D341Med (cell line): ENCODE data around the gene ATCAY.
"Not testable (repeated sequence)": the region's sequence is repeated elsewhere in the genome, so short reads cannot be mapped to it uniquely, and the experiment has no call there.

Source experiments
- DNase-seq: peaks from one replicate; pipeline ENCODE4 v3.0.0; 2012; ENCODE audit warnings: low spot score

ATCAY gene

DNA sequence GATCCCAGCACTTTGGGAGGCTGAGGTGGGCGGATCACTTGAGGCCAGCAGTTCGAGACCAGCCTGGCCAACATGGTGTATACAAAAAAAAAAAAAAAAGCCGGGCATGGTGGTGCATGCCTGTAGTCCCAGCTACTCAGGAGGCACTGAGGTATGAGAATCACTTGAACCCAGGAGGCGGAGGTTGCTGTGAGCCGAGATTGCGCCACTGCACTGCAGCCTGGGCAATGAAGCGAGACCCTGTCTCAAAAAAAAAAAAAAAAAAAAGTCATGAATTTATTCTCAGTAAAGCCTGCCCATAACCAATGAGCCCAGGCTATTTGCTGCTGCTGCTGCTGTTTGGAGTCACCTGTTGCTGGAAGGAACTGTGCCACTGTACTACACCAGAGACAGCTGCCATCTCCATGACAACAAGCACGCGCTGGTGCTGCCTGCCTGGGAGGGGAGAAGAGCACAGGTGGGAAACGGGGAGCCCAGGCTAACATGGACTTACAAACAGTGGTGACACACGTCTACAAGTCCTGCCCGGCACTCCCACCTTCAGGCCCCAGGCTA lies 23.0 kb upstream of the ATCAY start:
- DNase-seq, result no peak

DNA sequence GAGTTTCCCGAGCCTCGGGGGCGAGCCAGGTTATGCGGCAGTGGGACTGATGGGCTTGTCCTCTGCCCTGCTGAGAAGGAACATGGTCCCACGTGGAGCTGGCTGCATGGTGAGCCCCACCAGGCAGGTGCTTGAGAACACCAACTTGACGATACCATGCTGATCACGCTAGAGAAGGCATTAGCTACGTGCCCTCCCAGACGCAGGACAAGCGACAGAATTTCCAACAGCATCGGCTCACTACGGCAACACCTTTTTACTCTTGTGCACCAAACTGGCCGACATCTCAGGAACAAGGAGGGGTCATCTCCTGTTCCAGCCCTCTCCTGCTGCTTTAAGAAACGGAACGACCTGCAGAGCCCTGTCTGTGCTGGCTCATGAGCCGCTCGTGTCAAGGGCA lies 20.0 kb upstream of the ATCAY start:
- DNase-seq, result no peak

DNA sequence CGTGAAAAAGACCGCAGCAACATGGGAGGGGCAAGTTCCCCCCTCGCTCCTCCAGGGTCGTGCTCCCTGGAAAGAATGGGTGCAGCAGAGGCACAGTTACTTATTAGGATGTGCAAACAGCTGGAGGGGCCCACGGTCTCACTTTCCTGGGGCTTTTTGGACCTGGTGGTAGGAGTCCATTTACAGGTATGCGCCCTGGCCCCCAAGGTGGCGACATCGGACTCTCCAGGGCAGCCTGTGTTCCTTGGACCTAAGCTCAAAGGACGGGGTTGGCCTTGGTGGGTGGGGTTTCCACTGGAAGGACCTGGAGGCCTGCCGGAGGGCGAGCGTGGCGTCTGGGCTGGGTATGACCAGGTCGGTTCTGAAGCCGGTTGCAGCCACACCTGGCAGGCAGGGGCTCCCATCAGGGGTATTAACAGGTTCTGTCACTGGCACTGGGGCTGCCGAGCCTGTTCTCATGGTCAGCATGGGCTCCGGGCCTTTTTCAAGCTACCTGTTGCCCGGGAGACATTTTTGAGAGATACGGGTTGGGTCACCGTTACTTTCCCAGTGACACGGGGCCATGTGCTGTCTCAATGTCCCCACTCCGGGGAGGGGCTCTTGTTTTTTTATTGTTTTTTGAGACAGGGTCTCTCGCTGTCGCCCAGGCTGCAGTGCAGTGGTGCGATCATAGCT lies 17.5 kb upstream of the ATCAY start:
- no peak for DNase-seq

DNA sequence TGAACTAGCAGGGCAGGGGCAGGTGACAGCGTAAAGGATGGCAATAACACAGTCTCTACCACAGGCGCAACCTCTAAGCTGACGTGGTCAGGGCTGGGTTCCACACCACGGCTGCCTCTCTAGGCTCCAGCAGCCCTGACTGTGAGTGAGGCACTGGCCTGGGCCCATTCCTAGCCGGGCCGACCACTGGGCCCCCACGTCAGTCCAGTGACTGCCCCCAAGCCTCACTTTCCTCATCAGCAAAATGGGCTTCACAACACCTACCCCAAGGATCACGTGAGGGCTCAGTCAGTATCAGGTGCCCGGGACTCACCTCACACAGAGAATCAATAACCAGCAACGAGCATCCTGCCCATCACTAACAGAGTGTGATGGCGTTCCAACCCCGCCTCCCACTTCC lies 16.8 kb upstream of the ATCAY start:
- no peak for DNase-seq

DNA sequence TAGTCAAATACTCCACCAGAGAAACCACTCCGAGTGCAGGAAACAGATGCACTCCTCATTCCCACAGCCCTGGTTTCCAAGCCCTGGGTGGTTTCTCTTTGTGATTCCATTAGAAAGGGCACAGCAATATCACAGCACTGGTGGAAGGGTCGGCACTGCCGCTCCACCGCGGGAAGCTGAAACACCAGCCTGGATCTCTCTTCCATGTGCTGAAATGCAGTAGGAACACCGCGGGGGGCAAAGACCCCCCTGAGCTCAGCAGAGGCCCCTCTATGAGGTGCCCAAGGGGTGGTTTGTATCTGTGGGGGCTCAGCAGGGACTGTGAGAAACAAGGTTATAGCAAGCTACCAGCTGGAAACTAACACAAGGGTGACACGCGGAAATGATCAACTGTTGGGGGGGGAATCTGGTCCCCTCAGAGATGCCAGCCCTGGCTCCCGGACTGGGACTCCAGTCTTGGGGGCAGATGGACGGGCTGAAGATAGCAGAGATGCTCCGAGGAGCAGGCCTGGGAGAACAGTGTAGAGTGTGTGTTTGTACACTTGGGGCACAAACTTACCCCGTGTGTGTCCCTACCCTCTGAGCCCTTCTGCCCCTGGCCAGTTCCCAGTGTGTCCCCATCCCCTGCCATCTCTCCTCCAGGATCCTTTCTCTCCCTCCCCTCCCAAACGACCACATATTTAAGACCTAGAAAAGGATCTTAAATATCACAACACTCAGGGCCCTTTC lies 13.4 kb upstream of the ATCAY start:
- DNase-seq, result no peak

DNA sequence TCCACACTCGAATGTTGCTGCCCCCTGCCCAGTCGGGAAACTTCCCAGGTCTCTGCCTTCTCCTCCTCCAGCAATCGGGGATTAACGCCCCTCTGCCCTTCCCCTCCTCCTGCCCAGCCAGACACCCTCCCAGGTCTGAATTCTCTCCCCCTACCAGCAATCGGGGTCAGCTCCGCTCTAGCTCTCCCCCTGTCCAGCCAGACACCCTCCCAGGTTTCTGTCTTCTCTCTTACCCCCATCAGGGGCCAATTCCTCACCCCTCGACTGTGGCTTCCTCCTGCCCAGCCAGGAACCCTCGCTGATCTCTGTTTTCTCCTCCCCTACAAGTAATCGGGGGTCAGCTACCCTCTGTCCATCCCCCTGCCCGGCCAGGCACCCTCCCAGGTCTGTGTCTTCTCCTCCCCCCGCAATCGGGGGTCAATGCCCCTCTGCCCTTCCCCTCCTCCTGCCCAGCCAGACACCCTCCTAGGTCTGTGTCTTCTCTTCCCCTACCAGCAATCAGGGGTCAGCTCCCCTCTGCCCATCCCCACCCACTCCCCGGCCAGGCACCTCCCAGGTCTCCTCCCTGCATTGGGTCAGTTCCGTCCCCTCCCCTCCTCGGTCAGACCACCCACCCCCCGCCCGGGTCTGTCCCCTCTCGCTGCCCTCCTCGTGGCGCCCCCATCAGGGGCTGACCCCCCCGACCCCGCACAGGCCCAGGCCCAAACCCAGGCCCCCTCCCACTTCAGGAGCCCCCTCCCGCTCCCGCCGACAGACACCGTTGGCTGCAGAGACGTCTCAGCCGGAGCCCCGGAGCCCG lies 12.3 kb upstream of the ATCAY start:
- no peak for DNase-seq

DNA sequence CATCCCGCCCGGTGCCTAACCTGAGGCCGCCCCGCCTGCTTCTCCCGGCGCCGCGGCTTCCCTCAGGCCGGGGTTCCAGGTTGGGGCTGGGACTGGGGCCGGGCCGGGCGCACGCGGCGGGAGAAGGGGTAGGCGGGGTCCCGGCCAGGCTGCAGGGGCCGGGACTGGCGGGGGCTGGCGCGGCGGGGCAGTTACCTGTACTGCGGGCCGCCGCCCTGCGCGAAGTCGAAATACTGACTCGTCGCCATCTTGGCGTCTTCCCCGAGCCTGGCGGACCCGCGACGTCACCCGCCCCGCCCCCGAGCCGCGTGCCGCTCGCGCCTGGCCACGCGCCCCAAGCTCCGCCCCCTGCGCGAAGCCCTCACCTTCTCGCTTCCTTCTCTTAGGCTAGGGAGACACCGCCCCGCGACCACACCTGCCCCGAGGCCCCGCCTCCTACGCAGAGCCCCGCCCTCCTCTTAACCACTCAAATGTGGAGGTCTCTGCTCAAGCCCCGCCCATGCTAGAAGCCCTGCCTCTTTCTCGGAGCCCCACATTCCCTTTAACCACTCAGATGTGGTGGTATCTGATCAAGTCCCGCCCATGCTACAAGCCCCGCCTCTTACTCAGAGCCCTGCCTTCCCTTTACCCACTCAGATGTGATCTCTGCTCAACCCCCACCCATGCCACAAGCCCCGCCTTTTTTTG lies 11.6 kb upstream of the ATCAY start, which contains the start of gene ZFR2:
ZFR2 (minus strand) TSS at position 269 of the 687 bp plus-strand sequence; CDS start at position 248, 21 bp downstream.
- peak; percentile 78 for DNase-seq

DNA sequence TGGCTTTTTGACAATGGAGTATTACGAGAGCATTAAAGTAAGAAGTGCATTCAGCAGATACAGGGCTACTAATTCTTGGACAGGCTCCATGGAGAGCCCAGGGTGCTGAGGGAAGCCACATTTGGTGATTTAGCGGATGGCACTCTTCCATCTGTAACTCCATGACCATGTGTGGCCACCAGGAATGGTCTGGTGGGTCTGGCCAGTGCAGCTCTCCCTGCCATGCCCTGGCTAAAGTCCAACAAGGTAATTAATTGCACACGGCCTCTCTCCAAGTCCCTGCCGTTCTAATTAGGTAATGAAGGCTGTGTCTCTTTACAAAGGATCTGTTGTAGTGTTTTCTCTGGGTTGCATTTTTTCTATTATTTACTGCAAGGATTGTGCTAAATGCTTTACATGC lies 7.3 kb upstream of the ATCAY start:
- DNase-seq, result no peak

DNA sequence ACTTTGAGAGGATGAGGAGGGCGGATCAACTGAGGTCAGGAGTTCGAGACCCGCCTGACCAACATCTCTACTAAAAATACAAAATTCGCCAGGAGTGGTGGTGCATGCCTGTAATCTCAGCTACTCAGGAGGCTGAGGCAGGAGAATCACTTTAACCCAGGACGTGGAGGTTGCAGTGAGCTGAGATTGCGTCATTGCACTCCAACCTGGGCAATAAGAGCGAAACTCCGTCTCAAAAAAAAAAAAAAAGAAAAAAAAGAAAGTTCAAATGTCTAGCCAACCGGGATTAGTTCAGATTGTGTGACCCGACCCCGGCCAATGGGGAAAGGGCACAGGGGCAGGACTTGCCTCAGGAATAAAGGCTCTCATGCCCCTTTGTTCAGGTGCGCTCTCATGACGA lies 5.8 kb upstream of the ATCAY start:
- not testable (repeated sequence) for DNase-seq

DNA sequence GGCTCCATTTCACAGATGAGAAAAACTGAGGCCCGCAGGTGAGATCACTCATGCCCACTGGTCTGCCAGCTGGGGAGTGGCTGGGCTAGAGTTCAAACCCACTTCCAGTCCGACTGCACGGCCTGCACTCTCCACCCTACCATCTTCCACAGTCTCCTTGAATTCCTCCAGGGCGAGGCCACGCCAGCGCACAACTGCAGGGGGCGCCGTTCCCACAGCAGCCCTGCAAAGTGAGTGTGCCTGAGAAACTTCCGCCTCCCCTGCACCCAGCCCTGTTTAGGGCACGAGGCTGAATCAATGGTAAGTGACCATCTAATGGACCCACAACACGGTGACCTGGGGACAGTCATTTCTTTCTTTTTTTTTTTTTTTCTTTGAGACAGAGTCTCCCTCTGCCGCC lies 829 bp upstream of the ATCAY start:
- DNase-seq, result peak; percentile 50

DNA sequence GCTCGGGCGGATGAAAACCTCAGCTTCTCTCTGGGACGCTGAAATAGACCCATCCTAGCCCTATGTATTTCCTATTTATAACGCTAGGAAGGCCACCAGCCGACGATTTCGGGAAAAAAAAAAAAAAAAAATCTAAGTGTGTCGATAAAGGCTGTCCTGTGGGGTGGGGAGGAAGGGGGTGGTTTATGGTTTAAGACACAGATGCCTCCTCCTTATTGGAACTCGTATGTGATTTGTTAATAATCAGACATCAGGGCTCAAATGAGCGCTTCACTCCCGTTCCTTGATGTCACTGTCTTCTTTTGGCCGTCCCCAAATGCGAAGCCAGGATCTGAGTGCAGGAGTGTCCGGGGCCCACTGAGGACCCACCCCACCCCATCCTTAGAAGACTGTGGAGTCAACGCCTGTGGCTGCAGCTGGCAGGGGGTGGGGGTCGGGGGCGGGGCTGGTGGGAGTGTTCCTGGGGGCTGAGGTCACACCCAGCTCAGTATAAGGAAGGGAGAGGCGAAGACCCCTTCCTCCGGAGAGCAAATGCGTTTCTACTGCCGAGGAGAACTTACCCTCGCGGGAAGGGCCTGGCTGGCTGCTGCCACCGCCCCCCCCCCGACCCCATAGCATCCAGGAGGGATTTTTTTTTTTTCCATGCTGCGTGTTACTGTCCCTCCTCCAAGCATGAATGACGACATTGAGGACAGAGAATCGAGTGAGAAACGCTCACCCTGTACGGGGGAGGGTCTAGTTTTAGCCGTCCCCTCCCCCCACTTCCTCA lies 971 bp downstream of the ATCAY start:
- DNase-seq, result peak; percentile 55

DNA sequence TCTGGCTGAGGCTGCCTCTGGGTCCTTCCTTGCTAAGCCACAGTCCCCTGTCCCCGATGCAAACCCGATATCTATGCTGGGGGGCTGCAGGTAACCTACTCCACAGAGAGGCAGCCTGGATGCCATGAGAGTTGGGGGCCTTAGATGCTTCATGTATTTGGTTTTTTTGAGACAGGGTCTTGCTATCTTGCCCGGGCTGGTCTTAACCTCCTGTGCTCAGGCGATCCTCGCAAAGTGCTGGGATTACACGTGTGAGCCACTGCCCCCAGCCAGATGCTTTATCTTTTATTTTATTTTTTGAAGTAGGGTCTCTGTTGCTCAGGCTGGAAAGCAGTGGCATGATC lies 1.5 kb downstream of the ATCAY start:
- DNase-seq, result no peak

DNA sequence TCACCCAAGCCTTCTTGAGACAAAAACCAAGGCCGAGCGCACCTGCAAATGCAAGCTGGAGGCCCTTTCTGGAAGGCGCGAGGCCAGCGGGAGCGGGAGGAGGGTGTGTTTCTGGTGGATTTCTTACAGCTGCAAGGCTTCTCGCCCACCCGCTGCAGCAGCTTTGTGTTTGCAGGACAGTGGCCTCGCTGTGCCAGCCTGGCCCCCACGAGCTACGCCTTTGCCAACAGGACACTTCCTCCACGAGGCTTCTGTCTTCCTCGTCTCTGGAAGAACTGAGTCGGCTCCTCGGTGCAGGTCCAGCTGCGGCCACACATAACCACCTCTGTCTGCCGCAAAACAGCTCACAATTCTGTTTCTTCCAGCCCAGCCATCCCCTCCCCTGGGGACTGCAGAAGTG lies 10.1 kb downstream of the ATCAY start:
- DNase-seq, result no peak

DNA sequence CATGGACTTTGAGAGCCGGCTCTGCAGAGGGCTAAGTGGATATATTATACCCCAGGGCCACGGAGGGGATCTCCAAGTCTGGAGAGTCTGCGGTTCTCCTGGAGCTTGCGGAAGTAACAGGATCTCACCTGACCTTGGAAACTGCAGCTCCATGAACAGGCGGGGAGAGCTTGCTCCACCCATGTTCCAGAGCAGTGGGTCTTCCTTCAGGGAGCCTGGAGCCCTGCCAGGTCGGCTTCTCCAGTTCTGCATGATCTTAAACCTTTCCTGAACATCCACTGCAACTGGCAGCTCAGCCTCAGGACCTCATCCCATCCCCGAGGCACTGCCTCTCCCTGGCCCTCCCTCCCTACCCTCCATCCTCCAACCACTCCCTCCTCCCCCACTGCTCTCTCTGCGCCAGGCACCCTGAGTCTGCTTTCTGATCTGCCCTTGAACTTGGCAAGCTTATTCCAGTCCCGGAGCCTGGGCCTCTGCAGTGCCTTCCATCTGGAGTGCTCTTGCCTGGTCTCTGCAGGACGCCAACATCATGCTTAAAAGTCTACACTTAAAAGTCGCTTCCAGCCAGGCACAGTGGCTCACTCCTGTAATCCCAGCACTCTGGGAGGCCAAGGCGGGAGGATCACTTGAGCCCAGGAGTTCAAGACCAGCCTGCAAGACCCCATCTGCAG lies 13.2 kb downstream of the ATCAY start:
- DNase-seq, result no peak

DNA sequence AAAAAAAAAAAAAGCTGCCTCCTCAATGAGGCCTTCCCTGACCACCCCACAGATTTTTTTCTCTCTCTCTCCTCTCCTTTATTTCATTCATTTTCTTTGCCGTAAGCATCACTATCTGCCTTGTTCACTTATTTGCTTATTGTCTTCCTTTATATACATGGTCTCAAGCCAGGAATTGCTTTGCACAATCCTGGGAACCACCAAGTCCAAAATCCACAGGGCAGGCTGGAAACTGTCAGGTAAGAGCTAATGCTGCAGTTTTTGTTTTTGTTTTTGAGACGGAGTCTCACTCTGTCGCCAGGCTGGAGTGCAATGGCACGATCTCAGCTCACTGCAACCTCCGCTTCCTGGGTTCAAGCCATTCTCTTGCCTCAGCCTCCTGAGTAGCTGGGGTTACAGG lies 14.5 kb downstream of the ATCAY start:
- not testable (repeated sequence) for DNase-seq

DNA sequence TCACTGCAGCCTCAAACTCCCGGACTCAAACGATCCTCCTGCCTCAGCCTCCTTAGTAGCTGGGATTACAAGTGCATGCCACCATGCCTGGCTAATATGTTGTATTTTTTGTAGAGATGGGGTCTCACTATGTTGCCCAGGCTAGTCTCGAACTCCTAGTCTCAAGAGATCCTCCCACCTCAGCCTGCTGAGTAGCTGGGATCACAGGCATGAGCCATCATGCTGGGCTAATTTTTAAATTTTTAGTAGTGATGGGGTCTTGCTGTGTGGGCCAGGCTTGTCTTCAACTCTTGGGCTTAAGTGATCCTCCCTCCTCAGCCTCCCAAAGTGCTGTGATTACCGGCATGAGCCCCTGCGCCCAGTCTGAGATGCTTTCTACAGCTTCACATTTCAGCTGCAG lies 15.3 kb downstream of the ATCAY start:
- DNase-seq, result no peak

DNA sequence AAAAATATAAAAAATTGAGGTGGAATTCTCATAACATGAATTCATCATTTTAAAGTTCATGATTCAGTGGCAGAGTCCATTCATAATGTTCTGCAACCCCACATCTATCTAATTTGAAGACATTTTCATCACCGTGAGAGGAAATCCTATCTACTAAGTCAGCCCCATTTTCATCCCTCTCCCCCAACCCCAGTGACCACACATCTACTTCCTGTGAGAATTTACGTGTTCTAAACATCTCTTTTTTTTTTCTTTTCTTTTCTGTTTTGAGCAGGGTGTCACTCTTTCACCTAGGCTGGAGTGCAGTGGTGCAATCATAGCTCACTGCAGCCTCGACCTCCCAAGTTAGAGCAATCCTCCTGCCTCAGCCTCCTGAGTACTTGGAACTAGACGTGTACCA lies 17.5 kb downstream of the ATCAY start:
- DNase-seq, result no peak

DNA sequence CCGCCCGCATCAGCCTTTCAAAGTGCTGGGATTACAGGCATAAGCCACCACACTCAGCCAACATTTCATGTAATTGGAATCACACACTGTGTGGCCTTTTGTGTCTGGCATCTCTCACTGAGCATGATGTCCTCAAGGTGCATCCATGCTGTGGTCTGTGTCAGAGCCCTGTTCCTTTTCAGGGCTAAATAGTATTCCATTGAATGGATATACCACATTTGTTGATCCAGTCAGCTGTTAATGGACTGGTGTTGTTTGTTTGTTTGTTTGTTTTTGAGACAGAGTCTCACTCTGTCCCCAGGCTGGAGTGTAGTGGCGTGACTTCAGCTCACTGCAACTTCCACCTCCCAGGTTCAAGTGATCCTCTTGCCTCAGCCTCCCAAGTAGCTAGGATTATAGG lies 17.9 kb downstream of the ATCAY start:
- no peak for DNase-seq

DNA sequence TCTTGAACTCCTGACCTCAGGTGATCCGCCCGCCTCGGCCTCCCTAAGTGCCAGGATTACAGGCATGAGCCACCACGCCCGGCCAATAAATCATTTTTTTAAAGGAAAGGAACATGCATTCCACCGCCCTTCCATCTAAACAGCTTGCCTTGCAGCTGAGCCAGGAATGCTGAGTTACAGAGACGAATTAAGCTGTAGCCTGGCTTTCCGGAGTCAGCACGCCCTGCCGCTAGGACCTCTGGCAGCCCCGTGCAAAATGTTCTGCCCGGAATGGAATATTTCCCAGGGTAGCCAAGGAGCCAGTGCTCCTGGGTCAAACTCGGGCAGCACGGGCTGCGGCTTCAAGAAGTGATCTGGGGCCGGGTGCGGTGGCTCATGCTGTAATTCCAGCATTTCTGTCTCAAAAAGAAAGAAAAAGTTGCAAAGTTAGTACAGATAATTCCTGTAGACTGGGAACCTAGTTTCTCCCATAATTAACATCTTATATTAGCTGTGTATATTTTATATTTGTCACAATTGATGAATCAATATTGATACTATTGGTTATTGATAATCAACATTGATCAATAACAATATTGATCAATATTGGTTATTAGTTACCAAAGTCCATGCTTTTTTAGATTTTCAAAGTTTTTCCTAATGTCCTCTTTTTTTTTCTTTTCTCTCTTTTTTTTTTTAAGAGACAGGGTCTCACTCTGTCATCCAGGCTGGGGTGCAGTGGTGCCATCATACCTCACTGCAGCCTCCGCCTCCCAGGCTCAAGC lies 19.2 kb downstream of the ATCAY start:
- no peak for DNase-seq

DNA sequence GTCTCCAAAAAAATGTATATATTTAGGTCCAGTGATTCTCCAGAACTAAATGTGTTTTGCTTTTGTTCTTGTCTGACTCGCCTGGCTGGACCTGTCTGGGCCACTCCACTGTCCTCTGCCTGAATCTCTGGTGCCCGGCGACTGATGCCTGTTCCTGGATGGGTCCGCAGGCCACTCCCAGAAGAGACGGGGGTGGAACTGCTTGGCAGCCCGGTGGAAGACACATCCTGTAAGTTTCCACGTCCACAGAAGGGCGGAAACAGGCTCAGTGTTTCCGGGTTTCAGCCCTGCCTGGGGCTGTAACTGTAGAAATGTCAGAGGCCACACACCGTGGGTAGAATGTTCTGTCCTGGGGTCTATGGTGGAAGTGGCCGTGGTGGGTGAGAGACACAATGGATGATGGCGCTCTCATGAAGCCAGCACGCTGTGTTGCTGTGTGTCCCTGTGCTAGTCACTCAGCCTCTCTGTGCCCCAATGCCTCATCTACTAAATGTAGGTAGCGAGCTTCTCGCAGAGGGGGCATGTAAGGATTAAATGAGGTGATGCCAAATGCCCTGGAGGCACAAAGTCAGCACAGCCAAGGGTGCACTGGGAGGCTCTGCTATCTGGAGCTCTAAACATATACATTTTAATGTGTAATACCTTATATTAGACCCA lies 22.0 kb downstream of the ATCAY start:
- DNase-seq, result no peak
